ENCODE results near the gene OFD1. TPM values are rescaled to one million over a fixed set of nuclear protein-coding genes. Genes with fewer than 3 reads are reported as not detected.

The OFD1 gene
- total and polyA plus RNA-seq, 2 of the 8 experiments (the other 6 are each of a cell fraction or from before 2014, with no cell fraction given): 8.0 to 23.4 TPM

DNA sequence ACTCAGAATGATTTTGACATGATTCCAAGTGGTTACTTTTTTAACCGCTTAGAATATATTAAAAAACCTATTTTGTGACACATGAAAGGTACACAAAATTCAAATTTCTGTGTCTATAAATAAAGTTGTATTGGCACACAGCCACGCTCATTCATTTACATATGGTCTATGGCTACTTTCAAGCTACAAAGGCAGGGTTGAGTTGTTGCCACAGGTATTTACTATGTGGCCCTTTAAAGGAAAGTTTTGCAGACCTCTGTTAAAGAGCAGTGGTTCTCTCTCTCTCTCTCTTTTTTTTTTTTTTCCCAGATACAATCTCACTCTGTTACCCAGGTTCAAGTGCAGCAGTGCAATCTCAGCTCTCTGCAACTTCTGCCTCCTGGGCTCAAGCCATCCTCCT, 59.3 kb downstream of the OFD1 start:
- Histone ChIP-seq H2BK15ac (ENCODE audit: low read length) (no peak overlapping the region), H3K9ac (replicated peaks in 1 of 4; ENCODE audit: extremely low read depth in 1 of 4, low read depth in 3 of 4, low read length in 3 of 4) (no peak overlapping the region), H2AFZ (ENCODE audit: low read length) (no peak overlapping the region), H4K20me1 (replicated peaks in 1 of 2; ENCODE audit: control insufficient read depth in 1 of 2, insufficient read depth in 2 of 2, low read length in 2 of 2) (peaks cover 0 to 2% of the 10 kb centered on the region in 2 experiments), H2AK5ac (ENCODE audit: low read depth, low read length) (no peak overlapping the region), H4K8ac (ENCODE audit: extremely low read depth, insufficient read depth, low read length) (no peak overlapping the region), H3K18ac (ENCODE audit: extremely low read depth, low read length) (no peak overlapping the region), H2BK5ac (ENCODE audit: low read depth, low read length) (no peak overlapping the region), H2BK20ac (ENCODE audit: low read length) (no peak overlapping the region), H3K23ac (ENCODE audit: insufficient read length) (no peak overlapping the region), H3K4me2 (ENCODE audit: insufficient read depth in 1 of 2, low read depth in 2 of 2, low read length in 2 of 2) (no peak overlapping the region), H3K4me1 (replicated peaks in 1 of 4; ENCODE audit: control insufficient read depth in 3 of 4, insufficient read depth in 4 of 4, low read length in 3 of 4) (peaks cover 0 to 7% (median 0%) of the 10 kb centered on the region in 4 experiments; a peak in 2 of 7 replicates), H3K23me2 (ENCODE audit: low read depth, low read length) (no peaks in the 10 kb centered on the region), H2BK120ac (replicated peaks; ENCODE audit: low read depth, low read length) (no peak overlapping the region), H3K14ac (ENCODE audit: insufficient read length) (no peak overlapping the region), H3K79me2 (ENCODE audit: control insufficient read depth in 1 of 2, insufficient read depth in 2 of 2, low read length in 2 of 2) (peaks cover 0 to 26% of the 10 kb centered on the region in 2 experiments; a peak in 2 of 4 replicates), H3K4ac (replicated peaks; ENCODE audit: insufficient read length, low read depth, low read length) (no peak overlapping the region), H3K79me1 (ENCODE audit: low read depth, low read length) (no peaks in the 10 kb centered on the region), H3K56ac (replicated peaks; ENCODE audit: insufficient read length, low read depth, low read length) (no peak overlapping the region), H4K5ac (ENCODE audit: insufficient read length, low read depth, low read length) (no peak overlapping the region), H3K27me3 (replicated peaks in 1 of 4; ENCODE audit: control insufficient read depth in 3 of 4, extremely low read depth in 1 of 4, insufficient read depth in 3 of 4, low read length in 3 of 4) (no peaks in the 10 kb centered on the region), H3K4me3 (ENCODE audit: extremely low read depth in 1 of 4, insufficient read depth in 2 of 4, low read depth in 3 of 4, low read length in 4 of 4) (no peak overlapping the region), H4K91ac (replicated peaks; ENCODE audit: insufficient read length, low read length) (no peak overlapping the region), H3K36me3 (ENCODE audit: control insufficient read depth in 2 of 4, insufficient read depth in 4 of 4, low read length in 3 of 4) (no peaks in the 10 kb centered on the region), H3K27ac (ENCODE audit: low read depth, low read length) (no peak overlapping the region), H2BK12ac (ENCODE audit: low read depth, low read length) (no peak overlapping the region), H3K9me3 (ENCODE audit: insufficient read depth in 2 of 2, low read depth in 1 of 2, low read length in 1 of 2) (no peaks in the 10 kb centered on the region)
- ChIA-PET POLR2A (ENCODE audit: partially characterized antibody) (interaction anchor here (0.9 kb wide), 1 partner anchor 13 kb away, joined by 3 read pairs; no protein-coding TSS in a partner anchor), CTCF (ENCODE audit: partially characterized antibody) (interaction anchor here (0.8 kb wide), 1 partner anchor 29 kb away, joined by 3 read pairs; no protein-coding TSS in a partner anchor)
- FAIRE-seq (peak; percentile 57), DNase-seq (ENCODE audit: low read depth in 1 of 2, low spot score in 2 of 2) (no peak)
- WGBS, 2 experiments (ENCODE audit: extremely low coverage in 1 of 2, insufficient coverage in 1 of 2, insufficient read length in 1 of 2, insufficient replicate concordance in 2 of 2, low coverage in 1 of 2, low lambda C conversion rate in 2 of 2, missing lambda C conversion rate in 1 of 2): 85% methylated on average over 2 of the region's 2 CpGs; no CpG with 5 or more reads in 1 of the 2 experiments
- TF ChIP-seq SP4 (IDR thresholded peaks at IDR 0.05; ENCODE audit: low read length): no peak

Data from H1 (cell line).